HG02852 (cell line): ENCODE measurements around the gene MIEN1.
A peak's percentile ranks its signal among the peaks of the same experiment; 100 is the strongest.
"Not testable (repeated sequence)": the region's sequence is repeated elsewhere in the genome, so short reads cannot be mapped to it uniquely, and the experiment has no call there.

ENCODE experiments used
- ATAC-seq: cut with Tn5 transposase; IDR thresholded peaks from one replicate; pipeline ENCODE4 v1.9.1; 2021; ENCODE audit warnings: mild to moderate bottlenecking, moderate library complexity; ENCODE audit not compliant: unreplicated experiment

MIEN1 gene, protein sequence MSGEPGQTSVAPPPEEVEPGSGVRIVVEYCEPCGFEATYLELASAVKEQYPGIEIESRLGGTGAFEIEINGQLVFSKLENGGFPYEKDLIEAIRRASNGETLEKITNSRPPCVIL

DNA sequence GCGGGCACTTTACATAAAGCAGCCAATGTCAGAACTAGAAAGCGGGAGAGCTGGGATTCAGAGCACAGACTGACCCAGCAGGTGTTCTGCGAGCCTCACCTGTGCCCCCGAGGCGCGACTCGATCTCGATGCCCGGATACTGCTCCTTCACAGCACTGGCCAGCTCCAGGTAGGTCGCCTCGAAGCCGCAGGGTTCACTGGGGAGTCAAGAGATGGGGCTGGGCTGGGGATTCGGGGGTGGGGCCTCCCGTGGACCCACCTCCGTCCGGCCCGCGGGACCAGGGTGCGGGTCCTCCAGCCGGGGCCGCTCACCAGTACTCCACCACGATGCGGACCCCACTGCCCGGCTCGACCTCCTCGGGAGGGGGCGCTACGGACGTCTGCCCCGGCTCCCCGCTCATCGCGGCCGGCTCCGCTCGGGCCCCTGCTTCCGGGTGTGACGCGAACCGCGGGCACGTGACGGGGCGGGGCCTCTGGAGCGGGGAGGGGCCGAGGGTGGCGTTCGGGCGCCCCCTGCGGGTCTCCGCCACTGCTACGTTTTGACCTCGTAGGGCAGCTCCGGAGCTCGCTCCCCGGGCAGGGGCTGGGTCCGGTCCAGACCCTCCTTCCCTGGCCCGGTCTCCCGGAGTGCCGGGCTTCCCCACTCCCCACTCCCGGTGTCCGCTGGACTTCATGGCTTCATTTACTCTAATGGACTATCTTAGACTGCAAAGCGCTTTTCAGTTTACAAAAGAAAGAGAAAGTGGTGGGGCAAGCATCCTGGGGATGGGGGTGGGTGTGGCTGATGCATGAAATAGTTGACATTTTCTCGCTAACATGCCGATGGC lies at the start of gene MIEN1:
MIEN1 (minus strand) TSS at position 438 of the 827 bp plus-strand sequence; CDS start at position 401, 37 bp downstream.
- ATAC-seq, result peak; percentile 88

DNA sequence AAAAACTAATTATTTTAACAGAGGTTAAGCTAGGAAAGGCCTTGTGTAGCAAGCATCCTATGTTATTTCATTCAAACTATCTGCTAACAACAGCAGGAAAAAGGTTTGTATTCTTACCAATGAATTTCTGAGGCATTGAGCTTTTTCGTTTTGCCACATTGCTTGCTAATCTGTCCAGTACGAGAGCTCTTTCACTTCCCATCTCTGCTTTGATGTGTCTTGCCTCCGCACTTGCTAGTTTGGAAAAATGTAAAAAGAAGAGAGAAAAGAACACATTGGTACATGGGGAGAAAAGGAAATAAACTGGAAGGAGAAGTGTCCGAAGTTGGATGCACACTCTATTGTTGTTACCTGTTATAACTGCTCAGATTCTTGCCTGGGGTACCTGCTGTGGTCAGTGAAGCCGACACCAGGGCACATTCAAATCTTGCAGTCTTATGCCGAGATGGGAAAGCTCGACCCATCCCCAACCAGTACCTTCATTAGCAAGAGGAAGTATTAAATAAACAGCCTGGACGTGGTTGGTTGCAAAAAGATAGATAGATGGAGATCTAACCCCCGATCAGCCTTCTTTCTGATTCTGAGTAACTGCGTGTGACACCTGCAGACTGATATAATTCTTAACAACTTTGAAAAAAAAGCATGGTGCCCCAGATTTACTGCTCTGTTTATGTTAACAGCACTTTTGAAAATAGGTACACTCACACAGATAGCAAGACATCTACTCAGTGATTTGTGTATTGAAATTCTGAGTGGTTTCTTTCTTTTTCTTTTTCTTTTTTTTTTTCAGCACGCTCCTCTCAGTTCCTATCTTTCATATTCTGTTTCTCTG lies 47.4 kb upstream of the MIEN1 start:
- peak; percentile 52 for ATAC-seq

DNA sequence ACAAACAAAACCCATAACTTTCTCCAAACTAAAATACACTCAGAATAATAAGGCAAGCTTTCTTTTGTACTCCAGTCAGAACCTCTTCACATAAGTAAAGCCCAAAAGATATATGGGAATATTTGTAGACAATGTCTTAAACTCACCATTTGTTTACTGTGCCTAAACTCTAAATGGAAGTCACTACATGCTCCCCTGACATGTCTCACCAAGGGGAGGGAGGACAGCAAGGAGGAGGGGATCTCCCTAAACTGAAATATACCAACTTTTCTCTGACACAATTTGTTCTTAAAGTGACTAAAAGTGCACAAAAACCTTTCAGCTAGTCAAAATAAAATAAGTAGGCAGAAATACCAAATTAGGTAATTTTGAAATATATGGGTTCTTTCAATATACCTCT lies 45.9 kb upstream of the MIEN1 start:
- no peak for ATAC-seq

DNA sequence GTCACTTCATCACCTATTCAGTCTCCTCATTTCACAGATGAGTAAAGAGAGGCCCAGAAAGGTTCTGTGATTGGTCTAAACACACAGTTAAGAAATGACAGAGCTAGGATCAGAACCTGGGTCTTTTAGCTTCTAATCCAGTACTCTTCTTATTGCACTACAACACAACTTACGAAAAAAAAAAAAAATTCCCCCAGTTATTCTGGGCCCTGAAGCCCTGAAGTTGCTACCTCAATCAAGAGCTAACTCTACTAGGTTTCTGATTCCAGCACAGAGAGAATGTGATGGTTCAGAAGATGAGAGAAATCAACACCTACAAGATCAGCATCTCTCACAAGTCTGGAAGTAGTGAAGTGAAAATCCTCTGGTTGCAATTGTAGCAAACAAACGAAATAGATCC lies 44.7 kb upstream of the MIEN1 start:
- ATAC-seq, result peak; percentile 36

DNA sequence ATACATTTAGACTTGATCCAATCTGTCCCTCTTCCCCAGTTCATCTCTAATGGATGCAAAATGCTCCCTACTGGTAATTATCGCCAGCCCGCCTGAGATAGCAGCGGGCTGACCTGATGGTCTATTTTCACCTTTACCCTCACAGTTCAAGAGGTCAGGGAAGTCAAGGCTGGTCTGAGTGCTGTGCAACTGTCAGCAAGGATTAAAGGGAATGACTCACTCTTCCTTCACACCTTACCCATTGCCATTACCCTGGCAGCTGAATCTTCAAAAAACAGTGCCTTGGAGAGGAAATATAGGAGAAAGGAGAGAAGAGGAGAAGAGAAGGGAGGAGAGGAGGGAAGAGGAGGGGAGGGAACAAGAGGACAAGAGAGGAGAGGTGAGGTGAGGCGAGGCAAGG lies 43.7 kb upstream of the MIEN1 start:
- ATAC-seq, result no peak

DNA sequence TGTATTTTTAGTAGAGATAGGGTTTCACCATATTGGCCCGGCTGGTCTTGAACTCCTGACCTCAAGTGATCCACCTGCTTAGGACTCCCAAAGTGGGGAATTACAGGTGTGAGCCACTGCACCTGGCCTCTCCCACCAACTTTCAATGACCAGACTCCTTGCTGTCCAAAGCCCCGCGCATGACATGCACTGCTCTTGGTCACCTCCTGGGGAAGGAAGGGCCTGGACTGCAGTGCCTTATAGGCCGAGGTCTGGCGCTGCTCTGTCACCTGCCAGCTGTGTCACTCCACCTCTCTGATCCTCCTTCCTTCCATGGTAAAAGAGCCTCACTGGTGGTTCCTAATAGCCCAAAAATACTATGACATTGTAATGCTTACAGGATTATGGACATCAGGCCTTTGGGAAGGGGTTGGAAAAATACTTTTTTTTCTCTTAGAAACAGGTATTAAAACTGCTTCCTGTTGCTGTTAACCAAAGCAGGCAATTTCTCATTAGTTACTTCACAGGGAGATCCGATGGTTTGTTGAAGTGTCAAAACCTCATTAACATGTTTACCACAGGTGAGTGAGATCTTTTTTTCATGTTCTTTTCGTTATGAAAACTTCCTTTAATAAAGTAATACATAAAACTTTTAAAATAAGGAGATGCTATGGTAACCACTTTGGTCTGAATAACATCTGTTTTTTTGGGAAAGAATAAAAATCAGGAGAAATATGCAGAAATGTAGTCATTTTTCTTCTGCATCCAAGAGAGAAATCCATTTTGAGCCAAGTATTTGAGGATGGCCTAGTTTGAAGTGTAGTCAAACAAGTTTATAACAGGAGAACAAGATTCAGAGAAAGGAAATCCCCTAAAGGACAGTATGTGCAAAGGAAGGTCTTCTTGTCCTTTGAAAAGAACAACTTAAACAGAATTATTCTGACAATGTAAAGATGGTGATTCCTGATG lies 42.9 kb upstream of the MIEN1 start:
- ATAC-seq, result no peak

DNA sequence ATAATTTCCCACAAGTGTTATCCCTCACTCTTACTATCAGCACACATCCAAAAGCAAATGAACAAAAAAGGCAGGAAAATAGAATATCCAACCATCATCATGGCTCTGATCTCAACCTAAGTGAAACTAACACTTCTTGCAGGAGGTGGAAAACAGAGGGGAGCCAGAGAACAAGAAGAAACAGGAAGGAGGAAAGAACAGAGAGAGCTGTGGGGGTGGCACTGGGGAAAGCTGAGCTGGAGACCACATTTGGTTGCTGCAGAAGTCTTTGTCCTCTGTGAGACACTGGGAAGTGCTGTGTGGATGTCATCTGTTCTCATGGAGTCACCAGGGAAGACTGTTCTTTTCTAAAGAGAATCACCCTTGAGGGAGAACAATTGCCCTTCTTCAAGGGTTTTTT lies 42.1 kb upstream of the MIEN1 start:
- ATAC-seq, result no peak

DNA sequence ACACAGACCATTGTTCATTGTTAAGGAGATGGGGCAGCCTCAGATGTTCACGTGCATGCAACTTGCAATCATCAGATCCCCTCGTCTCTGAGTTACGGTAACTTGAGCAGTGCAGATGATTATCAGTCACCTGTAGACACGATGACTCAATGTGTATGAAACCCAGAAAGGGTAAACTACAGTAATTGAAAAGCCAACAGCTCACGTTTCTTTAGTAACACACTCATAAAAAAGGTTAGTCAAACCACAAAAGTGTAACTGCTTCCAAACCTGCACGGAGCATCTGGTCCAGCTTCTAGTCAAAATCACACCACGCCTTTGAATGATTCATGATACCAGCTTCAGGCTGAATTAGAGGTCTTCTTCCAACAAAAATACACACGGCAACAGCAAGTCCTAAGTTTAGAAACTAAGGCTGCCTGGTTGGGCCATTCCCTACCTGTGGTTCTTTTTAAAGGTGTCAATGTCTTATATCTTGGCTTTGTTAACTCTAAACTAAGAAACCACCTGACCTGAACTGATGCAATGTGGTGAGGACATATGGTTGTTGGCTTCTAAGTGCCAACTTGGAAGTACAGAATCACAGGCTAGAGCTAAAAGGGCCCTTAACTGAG lies 39.7 kb upstream of the MIEN1 start:
- peak; percentile 71 for ATAC-seq

DNA sequence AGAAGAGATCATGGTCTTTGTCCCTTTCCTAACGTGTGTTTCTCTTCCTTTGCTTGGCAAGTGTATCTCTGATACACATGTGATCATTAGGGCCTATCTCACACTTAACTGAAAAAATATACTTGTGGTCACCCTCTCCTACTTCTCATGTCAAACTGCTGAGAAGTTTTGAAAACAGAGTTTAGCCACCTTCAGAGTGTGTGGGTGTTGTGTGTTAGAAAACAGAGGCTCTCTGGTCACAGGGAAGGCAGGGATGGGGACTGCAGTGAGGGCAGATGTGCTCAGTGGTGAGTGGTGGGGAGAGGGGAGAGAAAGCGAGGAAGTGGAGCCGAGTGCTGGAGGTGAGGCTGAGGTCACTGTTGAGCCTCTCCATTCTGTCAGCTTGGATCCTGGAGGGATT lies 36.8 kb upstream of the MIEN1 start:
- ATAC-seq, result no peak

DNA sequence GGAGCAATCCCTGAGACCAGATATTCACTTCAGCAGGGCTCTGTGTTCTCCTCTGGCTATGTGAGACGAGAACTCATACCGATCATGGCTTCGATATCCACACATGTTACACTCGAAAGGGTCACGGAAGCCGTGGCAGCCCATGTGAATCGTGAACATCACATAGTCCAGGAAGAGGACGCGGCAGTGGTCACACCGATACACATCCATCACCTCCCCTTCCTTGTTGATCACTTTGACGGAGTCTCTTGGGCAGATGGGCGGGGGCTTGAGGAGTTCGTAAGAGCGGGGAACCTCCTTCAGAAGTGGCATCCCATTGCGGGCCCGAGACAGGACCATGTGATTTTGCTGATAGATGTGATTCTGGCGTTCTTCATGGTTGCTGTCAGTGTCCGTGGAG lies 35.4 kb upstream of the MIEN1 start:
- no peak for ATAC-seq

DNA sequence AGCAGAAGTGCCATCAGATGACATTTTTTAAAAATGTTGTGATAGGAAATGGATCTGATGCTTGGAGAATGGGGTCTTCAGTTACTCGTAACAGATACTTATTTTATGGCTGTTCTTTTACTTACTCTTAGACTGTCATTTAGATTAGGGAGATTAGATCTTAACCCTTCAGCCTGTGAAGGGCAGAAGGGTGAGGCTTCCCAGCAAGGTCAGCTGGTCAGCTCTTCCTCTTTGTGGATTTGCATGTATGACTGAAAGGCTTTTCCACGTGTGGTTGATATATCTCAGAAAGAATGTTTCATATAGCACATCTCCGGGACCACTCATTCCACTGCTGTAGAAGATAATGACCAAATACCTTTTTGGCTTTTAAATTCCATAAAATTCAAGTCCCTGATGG lies 34.8 kb upstream of the MIEN1 start:
- no peak for ATAC-seq

DNA sequence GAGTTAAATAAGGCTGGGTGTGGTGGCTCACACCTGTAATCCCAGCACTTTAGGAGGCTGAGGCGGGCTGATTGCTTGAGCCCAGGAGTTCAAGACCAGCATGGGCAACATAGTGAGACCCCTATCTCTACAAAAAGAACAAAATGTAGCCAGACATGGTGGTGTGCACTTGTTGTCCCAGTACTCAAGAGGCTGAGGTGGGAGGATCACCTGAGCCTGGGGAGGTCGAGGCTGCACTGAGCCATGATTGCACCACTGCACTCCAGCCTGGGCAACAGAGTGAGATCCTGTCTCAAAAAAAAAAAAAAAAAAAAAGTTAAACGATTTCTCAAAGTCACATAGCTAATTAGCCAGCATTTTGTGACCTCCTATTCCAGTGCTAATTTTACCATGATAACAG lies 33.8 kb upstream of the MIEN1 start:
- ATAC-seq, result not testable (repeated sequence)

DNA sequence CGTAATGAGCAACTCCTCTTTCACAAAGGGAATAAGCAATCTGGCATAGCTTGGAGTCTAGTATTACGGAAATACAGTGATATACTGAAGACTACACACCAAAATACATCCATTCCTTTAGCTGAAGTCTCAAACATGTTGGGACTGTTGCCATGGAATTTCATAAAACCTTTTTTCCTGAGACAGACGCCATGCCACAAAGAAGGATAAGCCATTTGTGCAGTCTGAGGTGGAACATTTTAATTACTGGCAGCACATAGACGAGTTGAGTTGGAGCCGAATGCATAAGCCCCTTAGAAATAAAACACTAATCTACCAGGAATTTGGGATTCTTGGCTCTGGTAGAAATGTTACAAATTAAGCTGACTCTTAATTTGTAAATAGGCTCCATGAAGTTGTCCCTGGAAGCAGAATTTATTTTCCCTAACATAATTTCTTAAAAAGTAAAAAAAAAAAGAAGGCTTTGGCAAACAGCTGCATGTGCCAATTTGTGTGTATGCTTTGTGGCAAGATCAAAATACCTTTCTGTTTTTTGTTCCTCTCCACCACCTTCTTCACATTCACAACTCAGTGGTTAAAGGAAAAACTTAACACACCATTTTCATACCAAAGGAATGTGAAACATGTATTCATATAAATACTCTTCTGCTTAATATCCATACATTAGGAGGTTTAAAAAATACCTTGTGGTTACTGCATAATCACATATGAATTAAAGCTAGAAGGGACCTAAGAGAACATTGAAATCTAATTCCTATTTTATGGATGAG lies 32.9 kb upstream of the MIEN1 start:
- no peak for ATAC-seq

DNA sequence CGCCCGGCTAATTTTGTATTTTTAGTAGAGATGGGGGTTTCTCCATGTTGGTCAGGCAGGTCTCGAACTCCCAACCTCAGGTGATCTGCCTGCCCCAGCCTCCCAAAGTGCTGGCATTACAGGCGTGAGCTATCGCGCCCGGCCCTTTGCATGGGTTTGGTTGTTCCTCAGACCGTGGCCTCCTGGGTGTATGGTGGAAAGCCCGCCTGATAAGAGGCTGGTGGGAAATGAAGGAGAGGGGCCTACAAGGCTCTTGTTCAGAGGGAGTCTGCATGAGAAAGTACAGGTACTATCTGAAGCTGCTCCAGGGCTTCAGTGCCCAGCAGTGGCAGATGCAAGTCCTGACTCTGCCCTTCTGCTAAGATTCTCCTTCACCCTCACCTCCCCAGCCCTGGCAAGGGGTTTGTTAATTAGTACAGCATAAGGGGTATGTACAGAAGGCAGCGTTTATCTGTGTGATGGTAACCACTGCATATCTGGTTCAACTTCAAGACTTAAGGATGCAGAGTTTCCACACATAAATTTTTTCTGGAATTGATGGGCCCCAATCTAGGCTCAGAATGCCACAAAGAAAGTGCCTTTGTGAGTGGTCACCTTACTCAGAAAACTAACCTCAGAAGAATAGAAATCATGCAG lies 31.6 kb upstream of the MIEN1 start:
- ATAC-seq, result no peak

DNA sequence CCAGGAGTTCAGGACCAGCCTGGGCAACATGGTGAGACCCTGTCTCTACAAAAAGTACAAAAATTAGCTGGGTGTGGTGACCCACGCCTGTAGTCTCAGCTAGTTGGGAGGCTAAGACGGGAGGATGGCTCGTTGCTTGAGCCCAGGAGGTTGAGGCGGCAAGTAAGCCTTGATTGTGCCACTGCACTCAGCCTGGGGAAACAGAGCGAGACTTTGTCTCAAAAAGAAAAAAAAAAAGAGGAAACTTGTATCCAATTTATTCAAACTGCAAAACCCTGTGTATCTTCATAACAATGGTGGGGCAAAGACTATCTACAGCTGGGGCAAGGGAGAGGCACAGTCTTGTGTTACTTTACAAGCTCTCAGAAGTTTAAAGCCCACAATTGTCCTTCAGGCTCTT lies 28.9 kb upstream of the MIEN1 start:
- ATAC-seq, result no peak

DNA sequence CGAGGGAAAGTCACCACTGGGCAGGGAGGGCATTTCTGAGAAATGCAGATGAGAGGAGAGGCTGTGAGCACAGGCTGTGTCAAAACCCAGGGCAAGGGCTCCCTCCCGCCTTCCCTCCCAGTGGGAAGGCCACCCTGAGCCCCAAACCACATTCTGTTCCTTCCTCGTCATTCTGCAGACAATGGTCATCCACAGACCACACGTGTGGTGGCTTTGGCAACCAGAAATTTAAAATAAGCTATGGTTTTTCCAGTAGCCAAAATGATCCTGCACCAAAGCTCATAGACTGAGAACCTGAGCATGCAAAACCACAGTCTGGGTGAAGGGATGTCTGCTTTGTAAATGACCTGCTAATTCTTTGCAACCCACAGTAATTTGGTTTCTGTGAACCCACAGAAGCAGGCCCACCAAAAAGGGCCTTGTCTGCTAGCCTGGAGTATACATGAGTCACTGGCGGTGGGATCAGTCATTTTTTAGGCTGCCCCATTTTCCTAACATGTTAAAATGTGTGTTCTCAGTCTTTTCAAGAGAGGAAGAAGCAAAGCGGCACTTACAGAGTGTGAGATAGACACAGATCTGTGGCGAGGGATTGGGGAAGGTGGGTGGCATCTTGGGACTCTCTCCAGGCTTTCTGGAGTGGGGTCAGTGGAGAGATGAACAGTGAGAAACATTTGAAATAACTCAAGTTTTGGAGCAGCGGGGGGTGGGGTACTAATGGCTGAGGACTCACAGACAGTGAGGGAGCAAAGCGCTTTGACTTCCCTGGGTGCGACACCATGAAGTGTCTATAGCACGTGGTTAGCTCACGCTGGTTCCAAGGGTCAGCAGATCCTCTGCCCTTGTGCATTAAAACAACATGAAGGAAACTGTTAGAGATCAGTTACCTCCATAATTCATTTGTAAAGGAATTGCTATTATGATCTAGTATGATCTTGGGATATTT lies 27.9 kb upstream of the MIEN1 start:
- ATAC-seq, result no peak

DNA sequence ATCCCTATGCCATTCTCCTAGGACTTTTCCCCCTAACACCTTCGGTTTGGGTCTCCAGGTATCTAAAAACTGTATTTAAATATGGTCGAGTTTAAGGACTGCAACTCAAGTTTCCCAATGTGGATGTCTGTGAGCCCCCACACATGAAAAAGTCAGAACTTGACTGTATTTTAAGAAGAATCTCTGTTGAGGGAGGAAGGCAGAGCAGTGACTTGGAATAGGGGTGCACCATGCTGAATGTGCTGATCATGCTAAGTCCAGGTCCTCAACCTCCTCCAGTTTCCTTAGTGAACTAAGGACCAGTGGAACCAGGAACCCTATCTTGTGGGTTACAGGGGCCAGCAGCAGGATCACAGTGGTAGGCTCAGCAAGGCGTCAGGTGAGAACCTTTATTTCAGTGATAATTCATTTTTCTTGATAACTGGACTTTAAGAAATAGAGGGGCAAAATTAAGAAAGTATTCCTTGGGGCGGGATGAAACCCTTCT lies 26.9 kb upstream of the MIEN1 start:
- ATAC-seq, result no peak
